ENCODE results near the gene NCOA1. TPM values are rescaled to one million over a fixed set of nuclear protein-coding genes. Genes with fewer than 3 reads are reported as not detected.
"Not testable (repeated sequence)": the region's sequence is repeated elsewhere in the genome, so short reads cannot be mapped to it uniquely, and the experiment has no call there.

The NCOA1 gene
- total and polyA plus RNA-seq, 2 experiments from 2014 or later, result 6.7 to 9.1 TPM

- TF ChIP-seq CTCF (IDR thresholded peaks at IDR 0.05; ENCODE audit: low read depth, low read length), result no peak
- Histone ChIP-seq H3K36me3 (no peaks in the 10 kb centered on the region), H3K27me3 (no peaks in the 10 kb centered on the region), H3K9me3 (ENCODE audit: low read depth) (no peaks in the 10 kb centered on the region), H3K27ac (no peak overlapping the region), H3K4me3 (no peak overlapping the region), H3K4me1 (ENCODE audit: low read depth) (no peaks in the 10 kb centered on the region)
- no peak for DNase-seq (ENCODE audit: low read depth in 1 of 2, low spot score in 1 of 2)
These were observed 88.2 kb downstream of the NCOA1 start for GRCh38 chr2:24579053-24579803.

GRCh38 chr2:24580561-24580960 lies 89.5 kb downstream of the NCOA1 start:
- H3K4me3 ChIP-seq, result no peak overlapping the region
- TF ChIP-seq CTCF (IDR thresholded peaks at IDR 0.05; ENCODE audit: low read depth, low read length), result no peak
- no peak for DNase-seq (ENCODE audit: low read depth in 1 of 2, low spot score in 1 of 2)
- no peaks in the 10 kb centered on the region for H3K27me3 ChIP-seq
- H3K36me3 ChIP-seq, result no peaks in the 10 kb centered on the region
- no peaks in the 10 kb centered on the region for H3K4me1 ChIP-seq (ENCODE audit: low read depth)
- H3K9me3 ChIP-seq (ENCODE audit: low read depth), result no peaks in the 10 kb centered on the region
- no peak overlapping the region for H3K27ac ChIP-seq

GRCh38 chr2:24581971-24582370 lies 90.9 kb downstream of the NCOA1 start:
- not testable (repeated sequence) for H3K9me3 ChIP-seq (ENCODE audit: low read depth); H3K4me3 ChIP-seq; H3K27me3 ChIP-seq; H3K36me3 ChIP-seq; DNase-seq (ENCODE audit: low read depth in 1 of 2, low spot score in 1 of 2); H3K27ac ChIP-seq; H3K4me1 ChIP-seq (ENCODE audit: low read depth)

GRCh38 chr2:24586955-24587354 lies 95.9 kb downstream of the NCOA1 start:
- no peaks in the 10 kb centered on the region for H3K36me3 ChIP-seq

GRCh38 chr2:24588294-24588693 lies 97.2 kb downstream of the NCOA1 start:
- no peak overlapping the region for H3K4me3 ChIP-seq

More at GRCh38 chr2:24586955-24587354, 95.9 kb downstream of the NCOA1 start:
- no peak for TF ChIP-seq CTCF (IDR thresholded peaks at IDR 0.05; ENCODE audit: low read depth, low read length)
- Histone ChIP-seq H3K4me3 (no peak overlapping the region), H3K9me3 (ENCODE audit: low read depth) (no peaks in the 10 kb centered on the region), H3K27ac (no peak overlapping the region), H3K4me1 (ENCODE audit: low read depth) (no peaks in the 10 kb centered on the region), H3K27me3 (no peaks in the 10 kb centered on the region)
- DNase-seq (ENCODE audit: low read depth in 1 of 2, low spot score in 1 of 2), result no peak

More at GRCh38 chr2:24588294-24588693, 97.2 kb downstream of the NCOA1 start:
- H3K4me1 ChIP-seq (ENCODE audit: low read depth), result no peaks in the 10 kb centered on the region
- DNase-seq (ENCODE audit: low read depth in 1 of 2, low spot score in 1 of 2), result no peak
- no peaks in the 10 kb centered on the region for H3K36me3 ChIP-seq
- no peaks in the 10 kb centered on the region for H3K27me3 ChIP-seq
- no peak overlapping the region for H3K27ac ChIP-seq
- H3K9me3 ChIP-seq (ENCODE audit: low read depth), result no peaks in the 10 kb centered on the region
- no peak for TF ChIP-seq CTCF (IDR thresholded peaks at IDR 0.05; ENCODE audit: low read depth, low read length)

All from cardiac muscle cell (in vitro differentiated cells and primary cell).